Measurements from ENCODE around the gene TCL1A. TPM values are rescaled to one million over a fixed set of nuclear protein-coding genes. Genes with fewer than 3 reads are reported as not detected.

Gene TCL1A
- polyA plus RNA-seq, 1 experiment = not detected

GRCh38 chr14:95700221-95700976, 13.5 kb downstream of the TCL1A start:
- DNase-seq (ENCODE audit: low read depth, low spot score) = no peak
- H3K4me3 ChIP-seq (ENCODE audit: low read depth, low read length) = no peak overlapping the region
- H3K27me3 ChIP-seq (ENCODE audit: control insufficient read depth, insufficient read depth, low read length) = no peaks in the 10 kb centered on the region
- CTCF ChIA-PET = no interaction called here
- H3K9me3 ChIP-seq (ENCODE audit: control insufficient read depth, insufficient read depth, low read length) = no peaks in the 10 kb centered on the region; the same call in 1 of the 2 replicates
- H3K27ac ChIP-seq (ENCODE audit: low read depth, low read length) = no peak overlapping the region
- POLR2A ChIA-PET = no interaction called here
- TF ChIP-seq CTCF (IDR thresholded peaks at IDR 0.05; ENCODE audit: low read depth, low read length) = no peak

GRCh38 chr14:95699412-95699811, 14.5 kb downstream of the TCL1A start:
- peaks cover 5% of the 10 kb centered on the region; the same call in 1 of the 2 replicates for H3K9me3 ChIP-seq (ENCODE audit: control insufficient read depth, insufficient read depth, low read length)
- no peak for TF ChIP-seq CTCF (IDR thresholded peaks at IDR 0.05; ENCODE audit: low read depth, low read length)
- POLR2A ChIA-PET = no interaction called here

DNA sequence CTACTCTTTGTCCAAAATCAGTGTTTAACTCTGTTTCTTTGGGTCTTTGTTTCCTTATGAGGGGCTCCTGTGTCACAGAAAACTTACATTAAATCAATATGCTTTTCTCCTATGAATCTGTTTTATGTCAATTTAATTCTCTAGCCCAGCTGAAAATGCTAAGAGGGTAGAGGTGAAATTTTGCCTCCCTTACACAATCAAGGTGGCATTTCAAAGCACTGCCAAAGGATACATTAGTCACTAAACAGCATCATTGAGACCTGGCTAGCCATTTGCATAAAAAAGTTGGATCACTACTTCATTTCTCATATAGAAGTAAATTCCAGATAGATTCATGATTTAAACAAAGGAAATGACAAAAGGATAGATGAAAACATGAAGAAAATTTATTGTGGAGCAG, 15.6 kb downstream of the TCL1A start:
- H3K27me3 ChIP-seq (ENCODE audit: control insufficient read depth, insufficient read depth, low read length) = no peaks in the 10 kb centered on the region
- H3K4me3 ChIP-seq (ENCODE audit: low read depth, low read length) = no peak overlapping the region
- no peak for TF ChIP-seq CTCF (IDR thresholded peaks at IDR 0.05; ENCODE audit: low read depth, low read length)
- DNase-seq (ENCODE audit: low read depth, low spot score) = no peak
- peaks cover 5% of the 10 kb centered on the region; the same call in 1 of the 2 replicates for H3K9me3 ChIP-seq (ENCODE audit: control insufficient read depth, insufficient read depth, low read length)
- H3K27ac ChIP-seq (ENCODE audit: low read depth, low read length) = no peak overlapping the region
- CTCF ChIA-PET = no interaction called here
- POLR2A ChIA-PET = no interaction called here

More at GRCh38 chr14:95699412-95699811, 14.5 kb downstream of the TCL1A start:
- no peak overlapping the region for H3K4me3 ChIP-seq (ENCODE audit: low read depth, low read length)
- H3K27ac ChIP-seq (ENCODE audit: low read depth, low read length) = no peak overlapping the region
- CTCF ChIA-PET = no interaction called here
- DNase-seq (ENCODE audit: low read depth, low spot score) = no peak
- no peaks in the 10 kb centered on the region for H3K27me3 ChIP-seq (ENCODE audit: control insufficient read depth, insufficient read depth, low read length)

DNA sequence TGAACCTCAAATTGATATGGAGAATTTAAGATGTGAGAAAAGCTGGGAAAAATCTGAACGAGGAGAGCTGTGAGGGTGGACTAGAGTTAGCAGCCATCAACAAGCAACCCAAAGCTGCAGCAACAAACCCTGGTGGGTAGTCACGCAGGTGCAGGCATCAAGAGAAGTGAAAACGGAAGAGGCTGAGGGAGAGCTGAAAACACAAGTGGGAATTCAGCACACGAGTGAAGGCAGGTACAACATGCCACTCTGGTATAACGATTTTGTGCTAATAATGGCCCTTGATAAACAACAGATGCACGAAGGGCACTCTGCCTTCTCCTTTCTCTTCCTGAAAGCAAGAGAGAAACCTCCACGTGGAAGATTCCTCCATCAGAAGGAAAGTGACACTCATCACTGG, 16.2 kb downstream of the TCL1A start:
- Histone ChIP-seq H3K27ac (ENCODE audit: low read depth, low read length) (no peak overlapping the region), H3K27me3 (ENCODE audit: control insufficient read depth, insufficient read depth, low read length) (no peaks in the 10 kb centered on the region), H3K4me3 (ENCODE audit: low read depth, low read length) (no peak overlapping the region), H3K9me3 (ENCODE audit: control insufficient read depth, insufficient read depth, low read length) (peaks cover 5% of the 10 kb centered on the region; the same call in 1 of the 2 replicates)
- ChIA-PET CTCF (no interaction called here), POLR2A (no interaction called here)
- TF ChIP-seq CTCF (IDR thresholded peaks at IDR 0.05; ENCODE audit: low read depth, low read length) = no peak
- DNase-seq (ENCODE audit: low read depth, low spot score) = no peak

- TF ChIP-seq CTCF (IDR thresholded peaks at IDR 0.05; ENCODE audit: low read depth, low read length) = no peak
- Histone ChIP-seq H3K27ac (ENCODE audit: low read depth, low read length) (no peak overlapping the region), H3K9me3 (ENCODE audit: control insufficient read depth, insufficient read depth, low read length) (peaks cover 8% of the 10 kb centered on the region; the same call in 1 of the 2 replicates), H3K27me3 (ENCODE audit: control insufficient read depth, insufficient read depth, low read length) (no peaks in the 10 kb centered on the region), H3K4me3 (ENCODE audit: low read depth, low read length) (no peak overlapping the region)
- ChIA-PET POLR2A (no interaction called here), CTCF (interaction anchor here (1.2 kb wide), 1 partner anchor 77 kb away, joined by 3 read pairs; no protein-coding TSS in a partner anchor)
- no peak for DNase-seq (ENCODE audit: low read depth, low spot score)
These were observed 17.2 kb downstream of the TCL1A start for GRCh38 chr14:95696741-95697140.

Data from AG04450 (cell line).